Measurements from ENCODE around the gene OPCML. TPM values are rescaled to one million over a fixed set of nuclear protein-coding genes. Genes with fewer than 3 reads are reported as not detected.

Gene OPCML
- total RNA-seq, 1 donor from 2014 or later: under 0.01 TPM

DNA sequence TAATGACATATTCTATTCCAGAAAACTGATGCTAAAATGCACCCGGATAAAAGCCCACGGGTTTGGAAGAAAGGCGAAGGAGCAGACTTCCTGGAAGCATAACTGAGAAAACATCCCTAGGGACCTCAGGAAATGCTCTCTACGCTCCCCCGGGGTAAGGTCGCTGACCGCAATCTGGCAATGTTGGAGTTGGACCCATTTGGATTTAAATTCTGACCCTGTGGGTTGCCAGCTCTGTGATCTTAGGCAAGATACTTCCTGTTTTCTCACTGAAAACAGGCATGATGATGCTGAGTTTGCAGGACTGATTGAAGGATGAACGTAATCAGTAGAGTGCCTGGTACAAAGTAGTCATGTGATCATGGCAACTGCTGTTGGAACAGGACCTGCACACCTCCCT is 1107.9 kb downstream of the OPCML start:
- H3K27me3 ChIP-seq (ENCODE audit: control insufficient read depth in 3 of 3, insufficient read depth in 3 of 3, low read length in 3 of 3): peaks cover 0 to 3% (median 0%) of the 10 kb centered on the region in 3 donors
- H3K9me3 ChIP-seq (ENCODE audit: control insufficient read depth in 3 of 3, low read length in 3 of 3): no peaks in the 10 kb centered on the region
- no peak overlapping the region for H3K27ac ChIP-seq (ENCODE audit: low read depth, low read length)
- no peaks in the 10 kb centered on the region for H3K4me1 ChIP-seq (ENCODE audit: control insufficient read depth in 3 of 3, insufficient read depth in 3 of 3, low read length in 3 of 3)
- no peak overlapping the region for H3K9ac ChIP-seq (ENCODE audit: low read depth in 1 of 3, low read length in 3 of 3)
- no peaks in the 10 kb centered on the region for H3K36me3 ChIP-seq (ENCODE audit: control insufficient read depth in 3 of 3, insufficient read depth in 3 of 3, low read length in 3 of 3)
- H3K4me3 ChIP-seq (ENCODE audit: low read length in 3 of 3): no peak overlapping the region

DNA sequence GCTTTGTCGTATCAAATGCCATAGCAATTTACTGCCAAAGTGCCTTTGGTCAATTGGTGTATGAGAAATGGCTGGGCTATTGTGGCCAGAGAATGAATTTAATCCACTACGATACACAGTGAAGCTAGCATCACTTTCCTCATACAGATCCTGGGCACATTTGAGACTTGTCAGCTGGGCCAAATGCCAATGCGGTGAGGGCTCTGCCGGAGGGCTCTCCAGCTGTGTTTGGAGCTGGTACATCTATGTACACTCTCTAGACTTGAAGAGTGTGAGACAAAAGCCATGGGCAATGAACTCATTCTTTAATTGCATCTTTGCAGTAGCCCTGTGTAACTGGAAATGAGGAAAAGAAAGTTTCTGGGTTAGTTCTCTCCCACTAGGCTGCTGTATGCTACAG is 1109.0 kb downstream of the OPCML start:
- H3K4me3 ChIP-seq (ENCODE audit: low read length in 3 of 3): no peak overlapping the region
- H3K9me3 ChIP-seq (ENCODE audit: control insufficient read depth in 3 of 3, low read length in 3 of 3): no peaks in the 10 kb centered on the region
- no peaks in the 10 kb centered on the region for H3K36me3 ChIP-seq (ENCODE audit: control insufficient read depth in 3 of 3, insufficient read depth in 3 of 3, low read length in 3 of 3)
- H3K27me3 ChIP-seq (ENCODE audit: control insufficient read depth in 3 of 3, insufficient read depth in 3 of 3, low read length in 3 of 3): peaks cover 0 to 3% (median 0%) of the 10 kb centered on the region in 3 donors
- no peak overlapping the region for H3K27ac ChIP-seq (ENCODE audit: low read depth, low read length)
- H3K4me1 ChIP-seq (ENCODE audit: control insufficient read depth in 3 of 3, insufficient read depth in 3 of 3, low read length in 3 of 3): no peaks in the 10 kb centered on the region
- H3K9ac ChIP-seq (ENCODE audit: low read depth in 1 of 3, low read length in 3 of 3): no peak overlapping the region

DNA sequence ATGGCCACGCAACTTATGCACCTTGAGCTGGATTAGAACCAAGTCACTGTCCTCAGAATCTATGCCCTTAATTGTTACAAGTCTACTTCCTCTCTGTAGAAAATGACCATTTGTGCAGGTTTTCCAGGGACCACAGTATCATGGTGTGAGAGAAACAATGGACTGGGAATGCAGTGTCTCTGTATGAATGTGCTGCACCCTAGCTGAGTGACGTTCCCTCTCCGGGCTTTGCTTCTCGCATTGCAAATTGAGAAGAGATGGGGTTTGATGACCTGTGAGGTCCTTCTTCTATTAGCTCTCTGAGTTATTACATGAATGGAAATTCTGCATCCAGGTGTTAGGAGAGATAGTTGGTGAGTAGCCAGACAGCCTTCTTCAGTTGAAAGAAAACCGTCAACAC is 1109.6 kb downstream of the OPCML start:
- no peak overlapping the region for H3K9ac ChIP-seq (ENCODE audit: low read depth in 1 of 3, low read length in 3 of 3)
- no peaks in the 10 kb centered on the region for H3K36me3 ChIP-seq (ENCODE audit: control insufficient read depth in 3 of 3, insufficient read depth in 3 of 3, low read length in 3 of 3)
- H3K27ac ChIP-seq (ENCODE audit: low read depth, low read length): no peak overlapping the region
- H3K4me3 ChIP-seq (ENCODE audit: low read length in 3 of 3): no peak overlapping the region
- H3K4me1 ChIP-seq (ENCODE audit: control insufficient read depth in 3 of 3, insufficient read depth in 3 of 3, low read length in 3 of 3): no peaks in the 10 kb centered on the region
- H3K27me3 ChIP-seq (ENCODE audit: control insufficient read depth in 3 of 3, insufficient read depth in 3 of 3, low read length in 3 of 3): peaks cover 0 to 6% (median 0%) of the 10 kb centered on the region in 3 donors
- no peaks in the 10 kb centered on the region for H3K9me3 ChIP-seq (ENCODE audit: control insufficient read depth in 3 of 3, low read length in 3 of 3)

DNA sequence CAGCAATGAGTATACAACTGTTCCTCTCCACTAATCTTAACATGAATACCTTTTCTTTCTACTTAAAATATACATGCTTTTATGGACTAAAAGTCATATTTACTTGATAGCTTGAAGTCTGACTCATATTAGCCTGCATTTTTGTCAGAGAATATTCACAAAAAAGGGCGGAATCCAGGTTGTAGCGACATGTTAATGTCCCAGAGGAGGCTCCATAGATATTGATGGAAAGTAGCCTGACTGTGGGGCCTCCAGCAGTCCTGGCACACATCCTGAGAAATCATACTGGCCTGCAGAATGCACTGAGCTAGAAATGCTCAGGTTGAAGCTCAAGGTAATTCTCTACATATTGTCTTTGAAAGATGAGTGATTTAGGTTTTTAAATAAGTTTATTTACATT is 1110.7 kb downstream of the OPCML start:
- peaks cover 0 to 11% (median 0%) of the 10 kb centered on the region in 3 donors for H3K27me3 ChIP-seq (ENCODE audit: control insufficient read depth in 3 of 3, insufficient read depth in 3 of 3, low read length in 3 of 3)

DNA sequence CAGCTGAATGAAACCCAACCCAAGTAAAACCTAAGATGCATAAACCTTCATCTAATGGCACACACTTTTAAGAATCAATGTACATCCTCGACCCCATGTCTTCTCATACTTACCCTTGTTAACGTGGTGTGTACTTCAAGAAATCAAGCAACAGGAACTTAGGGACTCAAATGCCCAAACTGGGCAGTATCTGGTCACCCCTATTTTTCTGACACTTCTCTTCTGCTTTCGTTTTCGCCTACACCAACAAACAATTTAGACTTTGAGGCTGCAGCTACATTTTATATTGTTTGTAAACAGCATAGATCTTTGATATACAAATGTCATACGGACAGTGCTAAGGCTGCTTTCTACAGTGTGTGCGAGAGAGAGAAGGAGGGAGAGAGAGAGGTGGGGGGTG is 1117.8 kb downstream of the OPCML start:
- Histone ChIP-seq H3K27ac (ENCODE audit: low read depth, low read length) (no peak overlapping the region), H3K4me1 (ENCODE audit: control insufficient read depth in 3 of 3, insufficient read depth in 3 of 3, low read length in 3 of 3) (no peaks in the 10 kb centered on the region), H3K9me3 (ENCODE audit: control insufficient read depth in 3 of 3, low read length in 3 of 3) (no peaks in the 10 kb centered on the region), H3K9ac (ENCODE audit: low read depth in 1 of 3, low read length in 3 of 3) (no peak overlapping the region), H3K27me3 (ENCODE audit: control insufficient read depth in 3 of 3, insufficient read depth in 3 of 3, low read length in 3 of 3) (peaks cover 0 to 8% (median 5%) of the 10 kb centered on the region in 3 donors), H3K4me3 (ENCODE audit: low read length in 3 of 3) (no peak overlapping the region), H3K36me3 (ENCODE audit: control insufficient read depth in 3 of 3, insufficient read depth in 3 of 3, low read length in 3 of 3) (no peaks in the 10 kb centered on the region)

More for the DNA sequence above, 1110.7 kb downstream of the OPCML start:
- Histone ChIP-seq H3K4me3 (ENCODE audit: low read length in 3 of 3) (no peak overlapping the region), H3K9me3 (ENCODE audit: control insufficient read depth in 3 of 3, low read length in 3 of 3) (no peaks in the 10 kb centered on the region), H3K36me3 (ENCODE audit: control insufficient read depth in 3 of 3, insufficient read depth in 3 of 3, low read length in 3 of 3) (no peaks in the 10 kb centered on the region), H3K9ac (ENCODE audit: low read depth in 1 of 3, low read length in 3 of 3) (no peak overlapping the region), H3K4me1 (ENCODE audit: control insufficient read depth in 3 of 3, insufficient read depth in 3 of 3, low read length in 3 of 3) (no peaks in the 10 kb centered on the region), H3K27ac (ENCODE audit: low read depth, low read length) (no peak overlapping the region)

DNA sequence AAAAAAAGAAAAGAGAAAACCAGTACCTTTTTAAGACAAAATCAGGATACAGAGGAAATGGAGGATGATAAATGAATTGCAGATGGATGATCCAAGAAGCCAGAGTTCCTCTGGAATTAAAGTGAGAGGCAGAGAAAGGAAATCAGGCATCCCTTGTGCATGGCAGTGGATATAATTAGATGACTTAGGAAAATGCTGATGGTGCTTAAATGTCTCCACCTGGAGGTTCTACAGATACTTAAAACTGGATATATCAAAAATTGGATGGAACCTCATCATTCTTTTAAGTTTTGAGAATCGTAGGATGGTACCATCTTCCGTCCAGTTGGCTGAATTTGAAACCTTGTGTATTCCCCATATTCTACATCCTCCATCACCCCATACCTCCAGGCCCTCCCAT is 1121.9 kb downstream of the OPCML start:
- Histone ChIP-seq H3K4me1 (ENCODE audit: control insufficient read depth in 3 of 3, insufficient read depth in 3 of 3, low read length in 3 of 3) (no peaks in the 10 kb centered on the region), H3K9ac (ENCODE audit: low read depth in 1 of 3, low read length in 3 of 3) (no peak overlapping the region), H3K36me3 (ENCODE audit: control insufficient read depth in 3 of 3, insufficient read depth in 3 of 3, low read length in 3 of 3) (no peaks in the 10 kb centered on the region), H3K9me3 (ENCODE audit: control insufficient read depth in 3 of 3, low read length in 3 of 3) (no peaks in the 10 kb centered on the region), H3K27ac (ENCODE audit: low read depth, low read length) (no peak overlapping the region), H3K4me3 (ENCODE audit: low read length in 3 of 3) (no peak overlapping the region), H3K27me3 (ENCODE audit: control insufficient read depth in 3 of 3, insufficient read depth in 3 of 3, low read length in 3 of 3) (peaks cover 0 to 5% (median 0%) of the 10 kb centered on the region in 3 donors)

DNA sequence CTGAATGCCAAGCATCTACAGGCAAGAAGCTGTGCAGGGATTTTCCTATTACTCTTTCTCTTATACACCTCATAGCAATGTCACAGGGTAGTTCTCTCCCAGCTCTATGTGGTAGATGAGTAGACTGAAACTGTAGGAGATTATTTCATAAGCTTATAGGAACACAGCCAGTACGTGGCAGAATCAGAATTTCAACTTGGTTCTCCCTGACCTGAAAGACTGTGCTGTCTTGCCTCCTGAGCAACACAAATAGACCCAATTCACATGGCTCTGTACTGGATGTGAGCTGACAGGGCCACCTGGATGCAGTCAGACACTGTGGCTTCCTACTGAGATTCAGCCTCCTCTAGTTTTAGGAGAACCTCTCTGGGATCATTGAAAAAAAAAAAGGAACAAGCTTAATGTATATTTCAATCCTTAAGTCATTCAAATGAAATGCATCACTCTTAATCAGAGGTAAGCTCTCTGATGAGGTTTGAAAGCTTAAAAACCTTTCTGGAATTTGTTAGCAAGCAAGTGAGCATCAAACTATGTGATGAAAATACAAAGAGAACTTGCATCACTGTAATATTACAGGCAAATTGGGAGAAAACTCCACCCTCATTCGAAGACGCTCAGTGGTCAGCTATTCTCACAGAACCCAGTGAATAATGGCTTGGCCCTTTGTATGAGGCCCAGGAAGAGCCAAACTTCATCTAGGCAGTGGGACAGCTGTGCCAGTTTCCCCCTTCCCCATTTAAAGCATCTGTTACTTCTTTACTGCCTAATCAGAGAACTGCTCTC is 1122.5 kb downstream of the OPCML start:
- H3K9ac ChIP-seq (ENCODE audit: low read depth in 1 of 3, low read length in 3 of 3): no peak overlapping the region
- no peaks in the 10 kb centered on the region for H3K36me3 ChIP-seq (ENCODE audit: control insufficient read depth in 3 of 3, insufficient read depth in 3 of 3, low read length in 3 of 3)
- no peak overlapping the region for H3K4me3 ChIP-seq (ENCODE audit: low read length in 3 of 3)
- H3K27me3 ChIP-seq (ENCODE audit: control insufficient read depth in 3 of 3, insufficient read depth in 3 of 3, low read length in 3 of 3): peaks cover 0 to 5% (median 0%) of the 10 kb centered on the region in 3 donors
- H3K9me3 ChIP-seq (ENCODE audit: control insufficient read depth in 3 of 3, low read length in 3 of 3): no peaks in the 10 kb centered on the region
- no peak overlapping the region for H3K27ac ChIP-seq (ENCODE audit: low read depth, low read length)
- no peaks in the 10 kb centered on the region for H3K4me1 ChIP-seq (ENCODE audit: control insufficient read depth in 3 of 3, insufficient read depth in 3 of 3, low read length in 3 of 3)

DNA sequence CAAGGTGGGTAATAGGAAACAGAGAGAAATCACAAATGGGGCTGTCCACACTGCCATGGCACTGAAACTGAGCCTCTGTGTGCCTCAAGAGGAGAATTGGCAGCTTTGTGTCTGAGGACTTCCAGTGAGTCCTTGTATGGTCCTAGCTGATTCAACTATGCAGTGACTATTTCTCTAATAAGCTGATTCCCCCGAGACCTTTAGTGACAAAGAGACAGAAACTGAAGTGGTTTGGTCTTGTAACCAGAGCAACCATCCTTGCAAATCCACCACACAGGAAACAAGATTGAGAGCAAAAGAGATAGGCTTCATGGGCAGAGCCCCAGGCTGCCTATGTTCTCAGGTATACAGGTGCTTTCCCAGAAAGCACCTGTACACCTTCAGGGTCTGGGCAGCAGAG is 1123.4 kb downstream of the OPCML start:
- Histone ChIP-seq H3K27ac (ENCODE audit: low read depth, low read length) (no peak overlapping the region), H3K9me3 (ENCODE audit: control insufficient read depth in 3 of 3, low read length in 3 of 3) (no peaks in the 10 kb centered on the region), H3K27me3 (ENCODE audit: control insufficient read depth in 3 of 3, insufficient read depth in 3 of 3, low read length in 3 of 3) (peaks cover 0 to 5% (median 0%) of the 10 kb centered on the region in 3 donors), H3K36me3 (ENCODE audit: control insufficient read depth in 3 of 3, insufficient read depth in 3 of 3, low read length in 3 of 3) (no peaks in the 10 kb centered on the region), H3K9ac (ENCODE audit: low read depth in 1 of 3, low read length in 3 of 3) (no peak overlapping the region), H3K4me3 (ENCODE audit: low read length in 3 of 3) (no peak overlapping the region), H3K4me1 (ENCODE audit: control insufficient read depth in 3 of 3, insufficient read depth in 3 of 3, low read length in 3 of 3) (no peaks in the 10 kb centered on the region)

DNA sequence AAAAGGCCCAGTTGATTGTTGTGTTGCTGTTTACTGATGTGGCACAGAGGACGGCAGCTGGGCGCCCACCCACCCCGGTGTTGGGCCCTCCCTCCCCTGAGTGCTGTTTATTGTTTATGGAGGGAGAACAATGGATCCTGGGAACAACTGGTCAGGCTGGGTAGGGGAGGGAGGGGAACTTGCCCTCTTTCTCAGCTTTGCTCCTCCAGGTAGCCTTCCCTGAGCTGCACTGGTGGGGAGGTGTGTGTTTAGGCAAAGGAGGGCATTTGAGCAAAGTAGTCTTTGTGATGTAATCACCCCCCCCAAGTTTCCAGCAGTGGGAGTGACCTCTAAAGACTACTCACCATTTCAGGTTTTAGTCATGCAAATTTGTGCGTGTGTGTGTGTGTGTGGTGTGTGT is 1126.6 kb downstream of the OPCML start:
- H3K4me3 ChIP-seq (ENCODE audit: low read length in 3 of 3): no peak overlapping the region
- H3K36me3 ChIP-seq (ENCODE audit: control insufficient read depth in 3 of 3, insufficient read depth in 3 of 3, low read length in 3 of 3): no peaks in the 10 kb centered on the region
- peaks cover 0 to 8% (median 8%) of the 10 kb centered on the region in 3 donors for H3K27me3 ChIP-seq (ENCODE audit: control insufficient read depth in 3 of 3, insufficient read depth in 3 of 3, low read length in 3 of 3)
- no peak overlapping the region for H3K27ac ChIP-seq (ENCODE audit: low read depth, low read length)
- no peak overlapping the region for H3K9ac ChIP-seq (ENCODE audit: low read depth in 1 of 3, low read length in 3 of 3)
- no peaks in the 10 kb centered on the region for H3K4me1 ChIP-seq (ENCODE audit: control insufficient read depth in 3 of 3, insufficient read depth in 3 of 3, low read length in 3 of 3)
- H3K9me3 ChIP-seq (ENCODE audit: control insufficient read depth in 3 of 3, low read length in 3 of 3): no peaks in the 10 kb centered on the region

DNA sequence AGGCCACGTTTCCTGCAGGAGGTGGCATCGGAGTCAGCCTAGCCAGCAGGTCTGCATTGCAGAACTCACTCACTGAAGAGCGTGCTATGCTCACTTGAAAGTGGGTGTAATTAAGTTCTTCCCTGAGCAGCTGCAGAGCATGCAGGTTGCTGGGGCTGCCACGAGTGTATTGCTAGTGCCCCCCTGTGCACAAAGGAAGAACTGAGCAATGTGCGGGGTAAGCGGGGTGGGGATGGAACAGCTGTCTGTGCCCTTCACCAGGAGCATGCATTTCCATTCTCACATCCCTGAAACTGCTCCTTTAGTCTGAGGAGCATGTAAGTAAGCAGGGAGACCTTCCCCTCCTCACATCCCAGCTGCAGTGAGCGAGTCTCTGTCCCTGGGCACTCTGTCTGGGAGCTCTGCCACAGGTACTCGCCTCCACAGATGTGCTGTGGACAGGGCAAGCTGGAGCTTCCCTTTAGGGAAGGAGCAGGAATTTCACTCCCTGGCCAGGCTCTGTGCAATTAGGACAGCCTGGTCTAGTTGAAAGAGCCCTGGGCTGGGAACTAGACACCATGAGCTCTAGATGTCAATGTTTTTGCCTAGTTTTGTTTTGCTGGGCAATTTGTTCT is 1130.1 kb downstream of the OPCML start:
- H3K9me3 ChIP-seq (ENCODE audit: control insufficient read depth in 3 of 3, low read length in 3 of 3): no peaks in the 10 kb centered on the region
- H3K9ac ChIP-seq (ENCODE audit: low read depth in 1 of 3, low read length in 3 of 3): no peak overlapping the region
- no peaks in the 10 kb centered on the region for H3K36me3 ChIP-seq (ENCODE audit: control insufficient read depth in 3 of 3, insufficient read depth in 3 of 3, low read length in 3 of 3)
- no peak overlapping the region for H3K4me3 ChIP-seq (ENCODE audit: low read length in 3 of 3)
- peaks cover 0 to 8% (median 8%) of the 10 kb centered on the region in 3 donors for H3K27me3 ChIP-seq (ENCODE audit: control insufficient read depth in 3 of 3, insufficient read depth in 3 of 3, low read length in 3 of 3)
- H3K27ac ChIP-seq (ENCODE audit: low read depth, low read length): no peak overlapping the region
- H3K4me1 ChIP-seq (ENCODE audit: control insufficient read depth in 3 of 3, insufficient read depth in 3 of 3, low read length in 3 of 3): no peaks in the 10 kb centered on the region

Measured in skeletal muscle tissue (tissue), 4 donors.